ENCODE measurements around the gene CAMTA1. TPM values are rescaled to one million over a fixed set of nuclear protein-coding genes. Genes with fewer than 3 reads are reported as not detected.
A peak's percentile ranks its signal among the peaks of the same experiment; 100 is the strongest.

CAMTA1 gene
- total RNA-seq, 1 donor from 2014 or later = 63.8 TPM

DNA sequence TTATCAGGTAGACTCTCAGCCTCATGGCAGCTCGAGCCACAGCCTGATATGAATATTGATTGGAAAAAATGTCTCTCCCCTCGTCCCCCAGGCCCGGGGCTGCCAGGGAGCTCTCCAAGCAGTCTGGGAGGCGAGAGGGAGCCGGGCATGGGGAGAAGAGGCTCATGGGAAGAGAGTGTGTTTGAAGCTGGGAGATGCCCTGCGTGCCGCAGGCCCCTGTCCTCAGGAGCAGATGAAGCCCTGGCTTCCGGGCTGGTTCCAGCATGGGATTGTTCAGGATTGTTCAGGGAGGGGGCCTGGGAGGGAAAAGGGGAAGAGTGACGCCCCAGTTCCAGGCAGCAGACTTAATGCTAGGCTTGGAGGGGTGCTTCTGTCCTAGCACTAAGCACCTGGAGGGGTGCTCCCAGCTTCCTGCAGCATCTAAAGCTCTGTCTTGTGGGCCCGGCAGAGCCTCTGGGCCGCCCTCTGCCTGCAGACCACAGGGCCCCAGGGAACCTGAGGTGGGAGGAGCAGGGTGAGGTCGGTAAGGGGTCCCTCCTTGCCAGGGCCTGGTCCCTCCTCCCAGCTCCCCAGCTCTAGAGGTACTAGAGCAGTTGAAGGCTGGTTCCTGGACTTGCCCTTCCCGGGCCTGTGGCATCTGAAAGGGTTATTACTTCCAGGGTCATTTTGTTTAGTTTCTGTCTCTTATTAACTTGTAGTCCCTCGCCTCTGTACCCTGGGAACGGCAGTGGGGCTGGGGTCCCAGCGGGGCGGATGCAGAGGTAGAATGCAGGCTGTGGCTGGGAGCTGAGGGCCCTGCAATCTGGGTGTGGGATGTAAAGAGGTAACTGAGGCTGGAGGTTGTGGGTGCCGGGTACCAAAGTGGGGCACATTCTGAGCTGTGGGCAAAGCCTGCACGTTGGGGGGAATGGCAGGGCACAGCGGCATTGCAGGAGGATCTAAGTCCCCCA is 651.1 kb downstream of the CAMTA1 start:
- no peak overlapping the region for H3K27ac Mint-ChIP-seq (ENCODE audit: unreplicated experiment)
- peak; percentile 80 for DNase-seq (ENCODE audit: low spot score)
- no peaks in the 10 kb centered on the region for H3K27me3 Mint-ChIP-seq (ENCODE audit: low read depth)
- TF ChIP-seq, protein P1, sequence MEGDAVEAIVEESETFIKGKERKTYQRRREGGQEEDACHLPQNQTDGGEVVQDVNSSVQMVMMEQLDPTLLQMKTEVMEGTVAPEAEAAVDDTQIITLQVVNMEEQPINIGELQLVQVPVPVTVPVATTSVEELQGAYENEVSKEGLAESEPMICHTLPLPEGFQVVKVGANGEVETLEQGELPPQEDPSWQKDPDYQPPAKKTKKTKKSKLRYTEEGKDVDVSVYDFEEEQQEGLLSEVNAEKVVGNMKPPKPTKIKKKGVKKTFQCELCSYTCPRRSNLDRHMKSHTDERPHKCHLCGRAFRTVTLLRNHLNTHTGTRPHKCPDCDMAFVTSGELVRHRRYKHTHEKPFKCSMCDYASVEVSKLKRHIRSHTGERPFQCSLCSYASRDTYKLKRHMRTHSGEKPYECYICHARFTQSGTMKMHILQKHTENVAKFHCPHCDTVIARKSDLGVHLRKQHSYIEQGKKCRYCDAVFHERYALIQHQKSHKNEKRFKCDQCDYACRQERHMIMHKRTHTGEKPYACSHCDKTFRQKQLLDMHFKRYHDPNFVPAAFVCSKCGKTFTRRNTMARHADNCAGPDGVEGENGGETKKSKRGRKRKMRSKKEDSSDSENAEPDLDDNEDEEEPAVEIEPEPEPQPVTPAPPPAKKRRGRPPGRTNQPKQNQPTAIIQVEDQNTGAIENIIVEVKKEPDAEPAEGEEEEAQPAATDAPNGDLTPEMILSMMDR (IDR thresholded peaks at IDR 0.05) = no peak
- no peaks in the 10 kb centered on the region for H3K4me1 Mint-ChIP-seq (ENCODE audit: low read depth)
- no peaks in the 10 kb centered on the region for H3K36me3 Mint-ChIP-seq (ENCODE audit: low read depth)
- H3K4me3 Mint-ChIP-seq (ENCODE audit: unreplicated experiment) = no peak overlapping the region
- H3K9me3 Mint-ChIP-seq (ENCODE audit: low read depth) = no peaks in the 10 kb centered on the region

DNA sequence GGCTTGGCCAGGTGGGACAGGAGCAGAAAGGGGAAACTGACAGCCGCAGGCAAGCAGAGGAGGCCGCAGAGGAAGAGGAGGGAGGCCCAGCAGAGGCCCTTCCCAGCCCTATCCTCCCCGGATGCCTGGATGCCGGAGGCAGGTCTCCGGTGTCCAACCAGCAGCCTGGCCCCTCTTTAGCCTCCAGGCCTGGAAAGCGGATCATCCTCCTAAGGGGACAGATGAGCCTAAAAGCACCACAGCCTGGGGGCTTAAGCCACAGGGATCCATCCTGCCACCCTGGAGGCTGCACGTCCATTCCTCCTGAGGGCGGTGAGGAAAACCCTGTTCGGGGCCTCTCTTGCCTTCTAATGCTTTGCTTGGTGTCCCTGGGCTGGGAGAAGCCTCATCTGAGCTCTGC is 651.8 kb downstream of the CAMTA1 start:
- Mint-ChIP-seq H3K4me3 (ENCODE audit: unreplicated experiment) (no peak overlapping the region), H3K9me3 (ENCODE audit: low read depth) (no peaks in the 10 kb centered on the region), H3K4me1 (ENCODE audit: low read depth) (no peaks in the 10 kb centered on the region), H3K36me3 (ENCODE audit: low read depth) (no peaks in the 10 kb centered on the region), H3K27me3 (ENCODE audit: low read depth) (no peaks in the 10 kb centered on the region), H3K27ac (ENCODE audit: unreplicated experiment) (no peak overlapping the region)
- peak; percentile 63 for DNase-seq (ENCODE audit: low spot score)
- TF ChIP-seq, protein P1 (IDR thresholded peaks at IDR 0.05) = no peak

DNA sequence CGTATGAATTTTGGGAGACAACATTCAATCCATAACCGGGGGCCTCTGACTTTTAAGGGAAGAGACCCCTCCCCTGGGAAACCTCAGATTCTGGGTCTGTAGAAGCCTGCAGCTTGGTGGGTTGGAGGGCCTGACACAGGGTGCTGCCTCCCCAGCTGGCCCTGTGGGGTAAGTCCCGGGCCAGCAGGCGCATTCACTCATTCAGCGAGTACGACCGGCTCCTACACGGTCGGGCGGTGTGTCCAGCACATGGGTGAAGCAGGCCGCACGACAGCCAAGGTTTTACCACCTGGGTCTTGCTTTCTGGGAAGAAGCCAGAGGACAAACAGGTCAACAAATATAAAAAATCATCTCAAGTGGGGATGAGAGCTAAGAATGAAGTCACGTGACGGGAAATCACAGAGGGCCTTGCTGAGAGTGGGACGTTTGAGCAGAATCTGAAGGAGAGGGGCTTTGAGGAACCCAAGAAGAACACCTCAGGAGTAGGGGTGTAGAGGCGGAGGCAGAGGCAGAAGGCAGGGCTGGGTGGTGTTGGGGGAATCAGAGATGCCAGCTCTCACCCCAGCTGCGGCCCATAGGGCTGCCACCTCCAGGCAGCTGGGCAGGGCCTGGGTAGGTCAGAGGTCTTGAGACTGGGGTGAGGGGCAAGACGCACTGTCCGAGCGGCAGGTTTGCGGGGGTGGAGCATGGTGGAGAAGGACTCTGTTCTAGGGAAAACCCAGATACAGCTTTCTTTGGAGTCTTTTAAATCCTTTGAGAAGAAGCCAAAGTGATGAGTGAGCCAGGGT is 652.5 kb downstream of the CAMTA1 start:
- DNase-seq (ENCODE audit: low spot score) = peak; percentile 59
- Mint-ChIP-seq H3K4me1 (ENCODE audit: low read depth) (no peaks in the 10 kb centered on the region), H3K9me3 (ENCODE audit: low read depth) (no peaks in the 10 kb centered on the region), H3K4me3 (ENCODE audit: unreplicated experiment) (no peak overlapping the region), H3K36me3 (ENCODE audit: low read depth) (no peaks in the 10 kb centered on the region), H3K27me3 (ENCODE audit: low read depth) (no peaks in the 10 kb centered on the region), H3K27ac (ENCODE audit: unreplicated experiment) (no peak overlapping the region)
- TF ChIP-seq, protein P1 (IDR thresholded peaks at IDR 0.05) = no peak

DNA sequence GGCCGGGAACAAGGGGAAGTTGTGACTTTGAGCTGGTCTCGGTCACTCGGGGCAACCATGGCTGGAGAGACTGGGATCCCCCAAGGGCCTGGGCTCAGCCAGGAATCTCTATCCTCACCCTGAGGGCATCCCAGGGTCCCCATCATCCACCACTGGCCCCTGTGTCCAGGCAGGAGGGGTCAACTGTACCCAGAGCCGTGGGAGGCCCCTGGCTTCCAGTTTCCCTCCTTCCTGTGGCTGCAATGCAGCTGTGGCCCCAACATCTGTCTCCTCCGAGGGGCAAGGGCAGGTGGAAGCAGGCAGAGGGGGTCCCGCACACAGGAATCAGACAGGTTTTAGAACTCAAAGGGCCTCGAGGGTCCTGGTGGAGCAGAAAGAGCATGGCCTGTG is 653.1 kb downstream of the CAMTA1 start:
- Mint-ChIP-seq H3K27me3 (ENCODE audit: low read depth) (no peaks in the 10 kb centered on the region), H3K36me3 (ENCODE audit: low read depth) (no peaks in the 10 kb centered on the region), H3K4me1 (ENCODE audit: low read depth) (no peaks in the 10 kb centered on the region), H3K9me3 (ENCODE audit: low read depth) (no peaks in the 10 kb centered on the region), H3K27ac (ENCODE audit: unreplicated experiment) (no peak overlapping the region), H3K4me3 (ENCODE audit: unreplicated experiment) (no peak overlapping the region)
- peak; percentile 58 for DNase-seq (ENCODE audit: low spot score)
- TF ChIP-seq, protein P1 (IDR thresholded peaks at IDR 0.05) = no peak

DNA sequence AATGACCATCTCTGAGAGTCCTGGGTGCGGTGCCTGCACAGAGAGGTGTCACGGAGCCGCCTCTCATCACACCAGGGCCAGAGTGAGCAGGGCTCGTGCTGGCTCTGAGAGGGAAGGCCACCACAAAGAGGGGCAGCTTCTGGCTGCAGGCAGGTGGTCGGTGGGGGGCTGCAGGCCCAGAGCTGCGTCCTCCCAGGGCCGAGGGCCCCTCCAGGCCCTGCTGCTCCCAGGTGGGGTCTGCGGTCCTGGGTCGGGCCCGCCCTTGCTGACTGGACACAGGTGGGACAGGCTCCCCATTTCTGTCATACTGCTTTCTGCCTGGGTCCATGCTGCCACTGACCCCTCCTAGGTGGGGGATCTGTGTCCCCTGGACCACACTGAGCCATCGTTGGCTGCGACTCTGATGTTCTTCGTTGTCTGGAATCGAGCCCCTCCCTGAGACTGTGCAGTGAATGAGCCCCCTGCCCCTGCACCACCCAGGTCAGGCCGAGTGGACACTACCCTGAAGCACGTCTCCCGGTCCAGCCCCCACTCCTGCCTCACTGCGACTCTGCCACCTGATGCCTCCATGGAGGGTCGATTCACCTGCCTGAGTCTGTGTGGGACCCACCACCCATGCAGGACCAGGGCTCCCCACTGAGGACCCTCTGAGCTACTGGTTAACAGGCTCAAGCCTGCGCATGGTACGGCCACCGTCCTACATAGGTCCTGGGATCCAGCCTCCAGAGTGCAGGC is 653.8 kb downstream of the CAMTA1 start:
- DNase-seq (ENCODE audit: low spot score) = peak; percentile 75
- TF ChIP-seq, protein P1 (IDR thresholded peaks at IDR 0.05) = no peak
- Mint-ChIP-seq H3K4me1 (ENCODE audit: low read depth) (no peaks in the 10 kb centered on the region), H3K27me3 (ENCODE audit: low read depth) (no peaks in the 10 kb centered on the region), H3K27ac (ENCODE audit: unreplicated experiment) (no peak overlapping the region), H3K36me3 (ENCODE audit: low read depth) (no peaks in the 10 kb centered on the region), H3K4me3 (ENCODE audit: unreplicated experiment) (no peak overlapping the region), H3K9me3 (ENCODE audit: low read depth) (no peaks in the 10 kb centered on the region)
